T-helper 22 cell (primary cell): ENCODE measurements around the gene ALDH1A3.
A peak's percentile ranks its signal among the peaks of the same experiment; 100 is the strongest.
"Not testable (repeated sequence)": the region's sequence is repeated elsewhere in the genome, so short reads cannot be mapped to it uniquely, and the experiment has no call there.

ENCODE experiments used
- DNase-seq: peaks from one replicate; pipeline ENCODE4 v3.0.0-alpha.2; 2020; ENCODE audit warnings: low read depth

Gene ALDH1A3

DNA sequence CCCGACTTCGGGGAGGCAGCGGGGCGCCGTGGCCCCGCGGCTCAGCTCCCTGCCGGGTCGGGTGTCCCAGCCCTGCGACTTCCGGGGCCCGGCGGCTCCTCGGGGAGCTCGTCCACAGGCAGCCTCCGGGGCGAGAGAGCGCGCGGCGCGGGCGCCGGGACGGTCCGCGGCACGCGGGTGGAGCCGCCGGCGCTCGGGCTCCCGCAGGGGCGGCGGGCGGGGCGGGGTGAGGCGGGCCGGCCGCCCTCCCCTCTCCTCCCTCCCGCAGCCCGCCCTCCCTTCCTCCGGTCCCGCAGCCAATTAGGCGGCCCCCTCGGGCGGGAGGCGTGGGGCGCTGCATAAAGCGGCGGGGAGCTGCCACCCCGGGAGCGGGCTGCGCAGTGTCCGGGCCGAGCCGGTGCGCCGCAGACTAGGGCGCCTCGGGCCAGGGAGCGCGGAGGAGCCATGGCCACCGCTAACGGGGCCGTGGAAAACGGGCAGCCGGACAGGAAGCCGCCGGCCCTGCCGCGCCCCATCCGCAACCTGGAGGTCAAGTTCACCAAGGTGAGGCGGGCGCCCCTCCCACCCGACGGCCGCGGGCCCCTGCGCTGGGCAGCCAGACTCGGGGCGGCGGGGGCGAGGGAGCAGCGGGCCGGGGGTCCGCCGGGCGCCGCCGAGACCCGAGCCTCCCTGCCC is at the start of gene ALDH1A3:
ALDH1A3 (plus strand) TSS at position 368 of the 675 bp plus-strand sequence; CDS start at position 445, 77 bp downstream.
- no peak for DNase-seq

DNA sequence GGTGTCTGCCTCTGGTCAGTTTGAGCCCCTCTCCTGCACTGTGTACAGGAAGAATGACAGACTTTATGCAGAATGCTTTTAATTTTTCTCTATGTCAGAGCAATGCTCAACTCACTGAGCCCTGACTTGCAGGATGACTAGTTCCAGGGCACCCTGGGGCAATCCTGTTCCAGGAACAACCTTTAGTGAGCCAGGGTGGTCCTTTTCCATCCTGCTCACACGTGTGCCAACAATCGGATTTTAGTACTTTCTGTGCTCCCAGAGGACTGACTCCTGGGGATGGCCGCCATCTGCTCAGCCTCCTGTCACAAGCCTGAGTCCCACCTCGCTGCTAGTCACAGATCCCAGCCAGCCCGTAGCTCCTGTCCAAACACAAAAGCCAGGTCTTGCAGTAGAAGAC is 48.2 kb upstream of the ALDH1A3 start:
- no peak for DNase-seq

DNA sequence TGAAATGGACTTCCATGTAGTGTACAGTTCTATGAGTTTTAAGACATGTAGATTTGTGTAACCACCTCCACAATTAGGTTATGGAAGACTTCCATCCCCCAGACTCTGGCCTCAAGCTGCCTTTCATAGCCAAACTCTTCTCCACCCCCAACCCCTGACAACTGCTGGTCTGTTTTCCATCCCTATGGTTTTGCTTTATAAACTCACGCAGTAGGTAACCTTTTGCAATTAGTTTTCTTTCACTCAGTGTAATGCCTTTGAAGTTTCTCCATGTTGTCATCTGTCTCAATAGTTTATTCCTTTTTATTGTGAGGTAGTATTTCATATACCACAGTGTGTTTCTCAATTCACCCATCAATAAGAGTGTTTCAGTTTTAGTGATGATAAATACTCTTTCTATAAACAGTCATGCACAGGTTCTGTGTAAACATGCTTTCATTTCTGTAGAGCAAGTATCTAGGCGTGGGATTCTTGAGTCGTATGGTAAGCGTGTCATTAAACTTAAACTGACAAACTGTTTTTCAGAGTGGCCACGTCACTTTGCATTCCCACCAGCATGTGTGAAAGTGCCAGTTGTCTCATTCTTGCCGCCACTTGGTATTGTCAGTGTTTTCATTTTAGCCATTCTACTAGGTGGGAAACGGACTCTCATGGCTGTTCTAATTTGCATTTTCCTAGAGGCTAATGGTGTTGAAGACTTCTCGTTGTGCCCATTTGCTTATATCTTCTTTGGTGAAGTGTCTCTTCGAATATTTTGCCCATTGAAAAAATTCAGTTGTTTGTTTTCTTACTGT is 47.3 kb upstream of the ALDH1A3 start:
- DNase-seq: no peak

DNA sequence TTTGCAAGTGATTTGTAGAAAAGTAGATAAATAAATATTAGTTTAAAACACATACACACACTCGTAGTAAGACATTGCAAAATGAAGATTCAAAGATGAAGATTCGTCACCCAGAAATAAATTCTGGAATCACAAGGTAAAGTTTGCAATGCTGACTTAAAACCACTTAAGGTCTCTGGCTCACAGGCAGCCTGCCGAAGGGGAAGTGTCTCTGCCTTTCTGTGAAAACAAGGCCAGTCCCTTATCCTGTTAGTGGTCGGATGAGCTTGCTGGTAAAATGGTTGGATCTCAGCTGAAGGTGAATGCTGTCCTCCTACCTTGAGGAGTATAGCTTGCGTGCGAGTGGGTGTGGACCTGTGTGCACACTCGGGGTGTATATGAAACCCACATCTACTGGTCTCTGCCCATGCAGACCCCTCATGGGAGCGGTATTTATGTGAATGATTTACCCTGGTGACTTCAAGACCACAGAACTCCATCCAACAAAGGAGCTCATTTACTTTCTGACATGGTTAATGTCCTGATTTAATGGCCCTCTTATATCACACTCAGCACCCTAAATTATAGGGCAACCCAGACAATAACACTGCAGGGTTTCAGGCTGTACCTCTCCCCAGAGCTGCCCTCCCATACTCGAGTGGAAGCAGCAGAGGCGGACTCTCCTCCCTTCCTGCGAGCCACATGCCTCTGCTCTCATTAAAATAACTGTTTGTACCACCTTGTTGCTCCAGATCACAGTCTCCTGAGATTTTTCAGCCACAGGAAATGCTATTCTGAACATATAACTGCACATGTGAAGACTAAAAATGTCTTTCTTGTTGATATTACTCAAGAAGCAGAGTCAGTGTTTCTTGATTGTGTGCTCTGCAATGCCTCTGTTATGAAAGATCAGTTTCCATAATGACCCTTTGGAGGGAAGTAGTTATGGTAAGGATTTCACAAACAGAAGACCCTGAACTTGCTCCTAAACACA is 45.9 kb upstream of the ALDH1A3 start:
- DNase-seq: no peak

DNA sequence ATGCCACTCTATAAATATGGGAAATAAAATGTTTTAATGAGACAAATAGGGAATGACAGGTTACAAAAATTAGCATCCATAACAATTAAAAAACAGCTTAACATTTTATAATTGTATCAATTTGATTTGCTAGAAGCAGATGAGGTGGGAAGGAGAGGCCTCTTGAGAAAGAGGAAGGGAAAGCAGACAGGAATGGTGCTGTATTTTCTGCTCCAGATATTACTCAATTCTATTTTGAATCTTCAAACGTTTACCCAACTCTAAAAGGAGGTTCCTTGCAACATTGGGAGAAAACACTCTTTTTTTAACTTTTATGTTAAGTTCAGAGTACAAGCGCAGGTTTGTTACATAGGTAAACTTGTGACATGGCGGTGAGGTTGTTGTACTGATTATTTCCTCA is 44.9 kb upstream of the ALDH1A3 start:
- DNase-seq: no peak

DNA sequence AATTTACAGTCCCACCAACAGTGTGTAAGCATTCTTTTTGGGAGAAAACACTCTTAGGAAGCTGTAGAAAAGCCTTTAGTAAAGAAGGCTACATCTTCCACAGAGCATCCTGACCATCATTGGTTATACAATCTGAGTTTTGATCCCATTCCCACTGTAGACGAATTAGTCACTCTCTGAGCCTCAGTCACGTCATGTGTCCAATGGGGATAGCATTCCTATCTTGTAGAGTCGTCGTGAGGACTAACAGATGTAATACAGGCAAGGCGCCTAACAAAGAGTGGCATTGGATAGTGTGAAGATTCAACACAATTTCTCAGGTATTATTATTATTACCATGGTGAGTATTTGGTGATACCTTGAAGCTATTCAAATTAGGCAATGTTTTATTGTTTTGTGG is 44.0 kb upstream of the ALDH1A3 start:
- no peak for DNase-seq

DNA sequence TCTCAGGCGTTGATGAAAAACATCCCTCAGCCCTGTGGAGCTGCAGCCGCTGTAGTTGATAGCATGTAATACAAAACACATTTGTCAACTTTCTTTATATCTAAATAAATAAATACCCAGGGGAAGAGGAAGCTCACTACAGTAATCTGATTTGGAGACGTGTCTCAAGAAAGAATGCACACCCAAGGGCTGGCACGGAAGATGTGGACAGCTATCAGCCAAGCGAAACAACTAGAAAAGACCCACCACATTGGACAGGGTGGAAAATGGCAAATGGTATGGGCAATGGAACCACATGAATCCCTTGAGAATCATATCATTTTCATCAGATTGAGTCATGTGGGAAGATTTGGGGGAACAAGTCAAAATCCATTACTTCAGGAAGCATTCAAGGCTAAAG is 43.1 kb upstream of the ALDH1A3 start:
- DNase-seq: no peak

DNA sequence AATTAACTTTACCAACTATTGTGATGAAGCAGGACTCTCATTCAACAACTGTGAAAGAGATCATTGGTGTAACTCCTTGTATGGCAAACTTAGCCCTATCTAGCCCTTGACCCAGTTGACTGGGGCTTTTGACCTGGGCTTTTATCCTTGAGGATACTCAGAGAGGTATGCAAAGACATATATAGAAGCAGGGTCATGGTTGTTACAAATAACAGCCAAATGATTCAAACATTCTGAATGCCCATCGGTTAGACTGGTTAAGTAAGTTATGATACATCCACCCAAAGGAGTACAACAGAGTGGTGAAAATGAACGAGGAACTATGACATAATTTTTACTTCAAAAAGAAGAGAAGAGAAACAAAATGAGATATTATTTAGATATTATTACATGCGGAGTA is 38.2 kb upstream of the ALDH1A3 start:
- no peak for DNase-seq

DNA sequence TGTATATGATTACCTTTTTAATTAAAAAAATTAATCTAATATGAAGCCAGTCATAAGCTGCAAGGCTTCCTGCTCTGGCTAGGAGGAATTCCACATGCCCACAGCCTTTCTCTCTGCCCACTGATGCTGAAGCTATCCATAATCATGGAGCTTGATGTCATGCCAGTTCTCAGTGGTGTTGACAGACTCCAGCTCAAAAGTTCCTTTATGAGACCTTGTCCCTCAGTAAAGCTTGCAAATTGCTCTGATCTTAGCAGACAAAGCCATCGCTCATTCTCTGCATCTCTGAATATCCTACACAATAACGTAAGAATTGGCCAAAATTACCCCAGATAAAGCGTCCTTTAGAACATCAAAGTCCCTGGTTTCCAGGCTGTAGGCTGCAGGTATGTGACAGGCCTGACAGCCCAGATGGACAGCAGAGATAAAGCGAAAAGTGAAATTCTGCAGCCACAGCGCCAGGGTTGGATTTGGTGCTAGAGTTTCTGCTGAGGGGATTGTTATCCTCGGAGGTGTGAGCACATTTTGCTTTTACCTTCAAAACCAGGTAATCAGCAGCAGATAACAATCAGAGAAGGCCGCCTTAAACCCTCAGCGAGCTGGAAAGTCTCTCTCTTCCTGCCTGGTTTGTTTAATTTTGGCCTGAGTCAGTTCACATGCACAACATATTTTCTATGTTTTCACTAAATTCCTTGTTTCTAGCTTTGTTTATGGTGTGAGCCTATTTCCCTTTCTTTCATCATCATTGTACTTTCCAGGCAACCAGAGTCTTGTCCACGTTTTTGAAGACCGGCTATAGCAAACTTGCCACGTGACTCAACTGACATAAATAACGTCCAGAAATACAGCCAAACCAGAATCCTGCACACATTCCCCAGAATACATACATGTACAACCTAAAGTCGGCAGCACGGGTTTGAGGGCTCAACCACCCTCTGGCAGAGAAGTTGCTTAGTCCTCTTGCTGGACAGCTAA is 36.6 kb upstream of the ALDH1A3 start:
- DNase-seq: no peak

DNA sequence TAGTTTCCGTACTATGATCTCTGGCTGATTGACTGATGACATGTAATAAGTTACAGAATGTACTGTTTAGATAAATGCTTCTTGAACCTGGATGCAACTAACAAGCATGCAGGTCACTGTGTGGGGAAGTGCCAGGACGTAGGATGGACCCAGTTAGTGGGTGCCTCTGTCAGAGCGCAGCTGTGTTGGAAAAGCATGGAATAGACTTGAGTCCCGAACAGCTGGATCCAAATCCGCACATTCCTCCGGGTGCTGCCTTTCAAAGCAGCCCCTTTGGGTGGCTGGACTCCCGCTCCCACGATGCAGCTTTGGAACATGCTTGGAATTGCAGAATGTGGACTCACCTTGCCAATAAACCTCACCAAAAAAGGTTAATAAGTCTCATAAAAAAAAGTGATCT is 35.5 kb upstream of the ALDH1A3 start:
- DNase-seq: no peak

DNA sequence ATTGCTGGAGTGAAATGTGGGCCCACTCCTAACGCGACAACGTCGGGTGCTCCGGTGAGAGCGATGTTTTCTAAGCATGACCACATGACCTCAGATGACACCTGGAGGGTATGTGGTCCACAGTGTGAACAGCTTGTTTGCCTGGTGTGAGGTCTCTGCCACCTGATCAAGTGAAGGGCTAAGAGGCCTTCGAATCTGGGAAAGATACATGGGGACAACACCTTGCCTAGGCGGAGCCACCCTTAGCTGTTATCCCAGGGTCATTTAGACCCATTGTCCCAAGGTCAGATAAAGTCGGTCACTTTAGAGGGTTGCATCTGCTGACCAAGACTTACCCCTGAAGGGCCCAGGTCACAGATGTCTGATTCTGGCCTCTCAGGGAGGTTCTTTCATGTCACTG is 34.9 kb upstream of the ALDH1A3 start:
- DNase-seq: no peak

DNA sequence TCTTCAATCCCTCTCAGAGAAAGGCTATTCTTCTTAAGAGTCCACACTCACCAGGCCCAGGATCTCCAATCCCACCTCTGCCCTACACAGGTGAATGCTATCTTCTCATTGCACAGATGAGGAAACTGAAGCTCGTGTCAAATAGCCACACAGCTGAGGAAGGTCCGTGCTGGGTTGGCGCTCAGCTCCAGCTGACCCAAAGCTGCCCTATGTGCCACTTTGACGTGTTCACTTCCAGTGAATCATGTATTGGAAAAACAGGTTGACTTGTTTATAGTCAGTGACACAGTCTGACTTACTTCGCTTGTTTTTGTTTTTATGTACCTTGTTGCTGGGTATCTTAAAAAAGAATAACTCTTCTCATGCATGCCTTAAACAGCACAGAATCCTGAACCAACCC is 32.4 kb upstream of the ALDH1A3 start:
- DNase-seq: no peak

DNA sequence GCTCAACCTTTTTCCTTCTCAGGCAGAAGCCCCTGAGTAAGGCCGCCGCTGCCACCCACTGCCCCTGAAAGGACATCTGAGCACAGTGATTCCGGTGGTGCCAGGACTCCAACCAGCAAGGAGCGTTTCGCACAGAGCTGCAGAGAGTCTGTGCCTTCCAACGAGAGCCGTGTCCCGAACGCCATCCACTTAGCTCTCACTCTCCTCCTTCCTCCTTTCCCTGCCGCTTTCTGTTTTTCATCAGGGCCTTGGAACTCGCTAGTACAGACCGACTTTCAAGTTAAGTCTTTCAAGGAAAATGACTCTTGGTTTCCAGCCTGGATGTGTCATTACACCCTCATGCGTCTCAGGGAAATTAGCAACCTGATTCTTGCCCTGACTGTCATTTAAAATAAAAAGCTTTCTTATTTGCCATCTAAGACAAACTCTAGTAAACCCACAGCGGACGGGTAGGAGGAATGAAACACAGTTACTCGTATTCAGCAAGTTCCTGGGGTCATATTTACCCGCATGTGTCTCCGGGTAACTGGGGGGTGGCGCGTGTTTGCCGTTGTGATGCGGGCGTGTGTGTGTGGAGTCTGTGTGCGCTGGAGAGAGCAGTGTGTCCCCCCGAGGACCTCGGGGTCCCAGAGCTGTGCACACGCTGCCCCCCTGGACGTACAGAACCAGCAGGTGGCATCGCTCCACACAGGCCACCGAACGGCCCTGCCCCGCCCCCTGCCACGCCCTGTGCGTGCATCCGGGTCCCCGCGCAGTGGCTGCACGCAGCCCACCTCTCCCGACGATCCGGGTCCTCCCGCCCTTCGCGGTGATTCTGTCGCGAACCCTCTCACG is 30.4 kb upstream of the ALDH1A3 start:
- DNase-seq: peak; percentile 23

DNA sequence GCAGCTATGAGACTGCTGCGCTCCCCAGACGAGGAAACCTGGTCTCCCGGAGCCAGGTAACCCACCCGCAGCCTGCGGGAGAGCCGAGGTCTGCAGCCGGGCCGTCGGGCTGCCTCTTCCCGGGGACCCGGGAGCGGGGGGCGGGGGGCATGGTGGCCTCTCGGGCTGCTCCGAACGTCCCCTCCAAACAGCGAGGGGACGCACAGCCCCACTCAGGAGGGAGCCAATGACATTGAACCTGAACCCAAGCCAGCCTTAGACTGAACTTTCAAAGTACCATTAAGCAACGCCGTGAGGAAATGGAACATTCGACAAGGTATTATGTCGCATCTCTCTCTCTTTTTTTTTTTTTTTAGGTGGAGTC is 29.8 kb upstream of the ALDH1A3 start:
- DNase-seq: no peak

DNA sequence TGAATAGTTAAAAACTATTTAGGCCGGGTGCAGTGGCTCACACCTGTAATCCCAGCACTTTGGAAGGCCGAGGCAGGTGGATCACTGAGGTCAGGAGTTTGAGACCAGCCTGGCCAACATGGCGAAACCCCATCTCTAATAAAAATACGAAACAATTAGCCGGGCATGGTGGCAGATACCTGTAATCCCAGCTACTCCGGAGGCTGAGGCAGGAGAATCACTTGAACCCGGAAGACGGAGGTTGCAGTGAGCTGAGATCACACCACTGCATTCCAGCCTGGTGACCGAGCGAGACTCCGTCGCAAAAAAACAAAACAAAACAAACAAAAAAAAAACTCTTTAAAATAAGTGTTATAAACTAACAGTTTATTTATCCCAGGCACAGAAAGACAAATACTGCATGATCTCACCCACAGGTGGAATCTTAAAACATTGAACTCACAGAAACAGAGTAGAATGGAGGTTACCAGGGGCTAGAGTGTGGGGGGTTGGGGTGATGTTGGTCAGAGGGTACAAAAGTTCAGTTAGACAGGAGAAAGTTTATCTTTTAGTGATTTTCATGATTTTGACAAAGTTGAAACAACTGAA is 28.1 kb upstream of the ALDH1A3 start:
- not testable (repeated sequence) for DNase-seq

DNA sequence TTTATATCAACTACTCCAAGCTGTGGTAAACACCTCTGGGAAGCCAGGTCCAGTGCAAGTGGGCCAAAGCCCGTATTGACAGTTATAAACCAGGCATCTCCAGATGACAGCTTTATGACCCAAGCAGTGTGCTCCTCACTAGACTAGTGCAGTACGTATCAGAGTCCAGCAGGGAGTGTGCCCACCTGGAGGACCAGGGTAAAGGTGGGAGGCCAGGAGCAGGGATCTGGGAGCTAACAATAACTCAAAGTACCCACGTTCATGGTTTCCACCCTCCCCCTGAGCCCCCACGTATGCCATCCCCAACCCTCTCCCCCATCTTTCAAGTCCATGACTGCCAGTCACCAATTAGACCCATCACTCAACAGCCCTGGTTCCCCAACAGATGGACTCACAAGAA is 27.0 kb upstream of the ALDH1A3 start:
- DNase-seq: no peak

DNA sequence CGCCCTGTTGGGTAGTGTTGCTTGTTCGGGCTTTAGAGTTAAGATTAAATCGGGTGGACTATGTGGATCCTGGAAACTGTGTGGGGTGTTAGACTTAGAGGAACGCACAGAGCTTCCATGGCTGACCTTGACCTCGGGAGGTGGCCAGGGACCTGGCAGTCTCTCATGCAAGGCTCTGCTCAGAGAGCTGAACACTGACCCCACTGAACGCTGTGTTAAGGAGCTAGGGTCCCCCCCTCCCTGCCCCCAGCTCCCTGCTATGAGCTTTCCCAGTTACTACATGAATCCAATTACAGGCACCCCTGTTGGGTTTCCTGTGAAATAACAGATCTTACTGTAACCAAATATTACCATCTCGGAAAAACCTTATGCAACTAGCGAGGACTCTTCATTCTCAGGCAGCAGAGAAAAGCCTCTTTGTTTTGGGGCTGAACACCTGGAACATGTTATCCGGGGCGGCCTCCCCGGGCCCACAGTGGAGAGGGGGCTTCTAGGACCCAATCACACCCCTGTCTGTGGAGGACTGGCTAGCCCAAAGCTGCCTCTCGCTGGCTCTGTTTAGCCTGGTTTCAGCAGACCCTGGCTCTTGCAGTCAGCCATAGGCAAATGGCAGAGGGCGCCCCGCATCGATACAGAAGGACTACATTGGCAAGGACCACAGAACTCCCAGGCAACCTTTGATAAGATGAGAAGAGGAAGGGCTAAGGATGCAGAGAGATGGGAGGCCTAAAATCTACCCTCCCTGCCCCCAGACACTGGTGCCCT is 25.8 kb upstream of the ALDH1A3 start:
- no peak for DNase-seq

DNA sequence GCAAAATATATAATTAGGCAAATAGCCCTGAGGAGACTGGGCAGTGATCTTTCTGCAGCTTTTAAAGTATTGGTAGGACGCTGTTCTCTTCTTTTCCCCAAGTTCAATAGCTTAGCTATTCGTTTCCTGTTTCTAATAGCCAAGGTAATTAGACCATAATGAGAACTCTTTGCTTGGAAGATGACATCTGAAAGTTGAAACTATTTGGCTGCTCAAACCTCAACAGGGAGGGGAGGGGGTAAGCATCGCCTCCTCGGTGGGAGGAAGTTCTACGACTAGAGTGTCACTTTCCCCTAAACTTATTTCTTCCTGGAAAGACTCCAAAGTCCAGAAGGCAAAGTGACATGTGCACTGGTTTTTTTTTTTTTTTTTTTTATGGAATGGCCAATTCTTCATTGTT is 22.8 kb upstream of the ALDH1A3 start:
- DNase-seq: no peak

DNA sequence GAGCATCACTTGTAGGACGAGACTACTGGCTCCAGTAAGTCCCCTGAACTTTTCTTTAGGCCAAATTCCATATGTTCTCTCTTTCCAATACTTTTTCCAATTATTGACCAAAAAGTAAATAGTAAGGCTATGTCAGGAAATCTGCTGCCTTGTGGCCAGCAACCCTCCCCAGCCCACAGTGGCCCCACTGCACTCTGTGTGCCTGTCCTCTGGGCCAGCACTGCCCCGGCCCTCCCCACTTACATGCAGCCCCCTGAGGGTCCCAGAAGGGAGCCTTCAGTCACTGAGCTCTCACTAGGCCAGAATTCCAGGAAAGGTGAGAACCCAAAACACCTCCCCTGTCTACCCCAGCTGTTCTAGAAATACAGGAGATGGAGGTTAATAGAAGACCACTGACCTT is 21.3 kb upstream of the ALDH1A3 start:
- no peak for DNase-seq
